Hematopoietic multipotent progenitor cell treated with erythropoietin and hydrocortisone succinate and interleukin-3 and kit ligand, for 17 days (in vitro differentiated cells): ENCODE data around the gene HSD17B3.
"Not testable (repeated sequence)": the region's sequence is repeated elsewhere in the genome, so short reads cannot be mapped to it uniquely, and the experiment has no call there.

ENCODE experiments used
- DNase-seq: peaks from one replicate; pipeline ENCODE4 v3.0.0-alpha.2; 2015; ENCODE audit warnings: low spot score

The HSD17B3 gene

GRCh38 chr9:96302021-96302420, at the start of gene HSD17B3:
HSD17B3 (minus strand) TSS chr9:96302176; CDS start chr9:96302104, 72 bp downstream.
- DNase-seq, result no peak

- no peak for DNase-seq
Measured at GRCh38 chr9:96350866-96351265, 48.9 kb upstream of the HSD17B3 start.

GRCh38 chr9:96348261-96348660, 46.3 kb upstream of the HSD17B3 start:
- DNase-seq, result no peak

GRCh38 chr9:96345551-96345950, 43.6 kb upstream of the HSD17B3 start:
- DNase-seq, result no peak

GRCh38 chr9:96344458-96345180, 42.6 kb upstream of the HSD17B3 start:
- no peak for DNase-seq

- no peak for DNase-seq
Measured at GRCh38 chr9:96343515-96344360, 41.8 kb upstream of the HSD17B3 start.

- DNase-seq, result no peak
Measured at GRCh38 chr9:96342571-96343245, 40.7 kb upstream of the HSD17B3 start.

GRCh38 chr9:96340707-96341106, 38.7 kb upstream of the HSD17B3 start:
- DNase-seq, result no peak

GRCh38 chr9:96338299-96338698, 36.3 kb upstream of the HSD17B3 start:
- DNase-seq, result no peak

- DNase-seq, result no peak
Measured at GRCh38 chr9:96333958-96334357, 32.0 kb upstream of the HSD17B3 start.

- no peak for DNase-seq
Measured at GRCh38 chr9:96331236-96331947, 29.4 kb upstream of the HSD17B3 start.

- peak; percentile 43 for DNase-seq
Measured at GRCh38 chr9:96327694-96328352, 25.8 kb upstream of the HSD17B3 start.

GRCh38 chr9:96323169-96323568, 21.2 kb upstream of the HSD17B3 start:
- no peak for DNase-seq

- not testable (repeated sequence) for DNase-seq
Measured at GRCh38 chr9:96322736-96323135, 20.8 kb upstream of the HSD17B3 start.

GRCh38 chr9:96322210-96322609, 20.2 kb upstream of the HSD17B3 start:
- not testable (repeated sequence) for DNase-seq

GRCh38 chr9:96321515-96321914, 19.5 kb upstream of the HSD17B3 start:
- DNase-seq, result no peak

- no peak for DNase-seq
Measured at GRCh38 chr9:96320749-96321280, 18.8 kb upstream of the HSD17B3 start.

GRCh38 chr9:96318921-96319565, 17.1 kb upstream of the HSD17B3 start:
- DNase-seq, result no peak

GRCh38 chr9:96317335-96317980, 15.5 kb upstream of the HSD17B3 start:
- peak; percentile 21 for DNase-seq

GRCh38 chr9:96309850-96310249, 7.9 kb upstream of the HSD17B3 start:
- no peak for DNase-seq
